Right lobe of liver (tissue), 6 donors: Measurements from ENCODE around the gene RHO. TPM values are rescaled to one million over a fixed set of nuclear protein-coding genes. Genes with fewer than 3 reads are reported as not detected.

Experiments
- ATAC-seq, 4 donors: fragments of 200-7000 bp; cut with Tn5 transposase; one replicate each; pipeline ENCODE4 v1.9.1; 2020; ENCODE audit warnings: mild to moderate bottlenecking in 4 of 4, moderate library complexity in 4 of 4
- DNase-seq, 3 donors: peaks; one replicate each; pipeline ENCODE4 v3.0.0-alpha.2; 2020
- H3K27ac ChIP-seq, 3 donors: fragments of 200-600 bp; one replicate each; pipeline ENCODE4 v1.8.0; 2022
- H3K27me3 ChIP-seq, 2 donors: fragments of 200-600 bp; one replicate each; pipeline ENCODE4 v1.8.0; 2022
- H3K36me3 ChIP-seq, 4 donors: fragments of 200-600 bp; sonication (generic) in 1 of 4; one replicate each; pipeline versions ENCODE4 v1.5.1 to v1.8.0; 2017 to 2022; ENCODE audit warnings: control low read depth in 1 of 4
- H3K4me1 ChIP-seq, 4 donors: fragments of 200-600 bp; sonication (generic) in 1 of 4; one replicate each; pipeline versions ENCODE4 v1.5.1 to v1.8.0; 2017 to 2022; ENCODE audit warnings: control low read depth in 1 of 4
- H3K4me3 ChIP-seq, 3 donors: fragments of 200-600 bp; one replicate each; pipeline ENCODE4 v1.8.0; 2022
- H3K9me3 ChIP-seq, 4 donors: fragments of 200-600 bp; sonication (generic) in 1 of 4; one replicate each; pipeline versions ENCODE4 v1.5.1 to v1.8.0; 2017 to 2022; ENCODE audit warnings: control low read depth in 1 of 4
- CTCF ChIP-seq, 4 donors: fragments of 200-600 bp in 3 of 4; fragments of 450-650 bp in 1 of 4; IDR thresholded peaks; one replicate each; pipeline versions ENCODE4 v1.5.1 to v1.8.0; 2016 to 2022; ENCODE audit warnings: antibody characterized with exemption in 4 of 4, mild to moderate bottlenecking in 2 of 4
- POLR2A ChIP-seq: fragments of 450-650 bp; IDR thresholded peaks from one replicate; pipeline ENCODE4 v1.6.1; 2017; ENCODE audit warnings: antibody characterized with exemption, mild to moderate bottlenecking
- WGBS: methylation state at CpG from one replicate; pipeline ENCODE4 v1.1.6; 2018; ENCODE audit warnings: low coverage, low lambda C conversion rate; ENCODE audit not compliant: insufficient coverage; ENCODE audit errors: missing lambda C conversion rate; 5-methylcytosine and 5-hydroxymethylcytosine counted together
- intact Hi-C, 2 donors: fragments of 100-400 bp; cut with DNase I; formaldehyde crosslinking; loops; one replicate each; pipeline versions ENCODE4 v1.11.2 to v1.14.1; 2022
- total RNA-seq, 6 experiments: library from RNA; depleted of rRNA in 2 of 6; stranded (reverse); fragments of >200 nt in 2 of 6; fragmentation: NEBNext Ultra II Directional in 3 of 6; extraction: Animal tissue kit (Norgen Biotek cat#: 25700) in 3 of 6; gene quantifications; one replicate each; pipeline versions ENCODE4 v1.1.0 to v1.2.4, GENCODE V29; 2016 to 2023
- donor health status: DM: no; HTN: yes; CAD: no.
- donor health status: DM: no; HTN: no; CAD: no.
- donor health status: DM: no; HTN: no; CAD: no.
- donor health status: DM: no; HTN: yes; CAD: no.
- donor health status: DM: no; HTN: yes; CAD: no.

Gene RHO
- total RNA-seq, 6 experiments from 2014 or later, result not detected

- WGBS, result 86% methylated on average over 7 of the region's 9 CpGs
- Histone ChIP-seq H3K27ac (no peak overlapping the region), H3K36me3 (peaks cover 0 to 13% (median 4%) of the 10 kb centered on the region in 4 donors), H3K9me3 (no peaks in the 10 kb centered on the region), H3K27me3 (no peaks in the 10 kb centered on the region), H3K4me1 (no peaks in the 10 kb centered on the region), H3K4me3 (no peak overlapping the region)
- DNase-seq, result no peak
- intact Hi-C loops, result no loop called here
- TF ChIP-seq POLR2A, result no peak
- no peak for TF ChIP-seq CTCF (IDR thresholded peaks at IDR 0.05)
- no peak for ATAC-seq
Observed at GRCh38 chr3:129506231-129506742, 22.2 kb upstream of the RHO start.

GRCh38 chr3:129507181-129507831 is 21.1 kb upstream of the RHO start:
- Histone ChIP-seq H3K4me1 (no peaks in the 10 kb centered on the region), H3K9me3 (no peaks in the 10 kb centered on the region), H3K27ac (no peak overlapping the region), H3K36me3 (peaks cover 0 to 13% (median 4%) of the 10 kb centered on the region in 4 donors), H3K27me3 (no peaks in the 10 kb centered on the region), H3K4me3 (no peak overlapping the region)
- intact Hi-C loops, result no loop called here
- DNase-seq (no peak), ATAC-seq (no peak)
- TF ChIP-seq POLR2A, result no peak
- TF ChIP-seq CTCF (IDR thresholded peaks at IDR 0.05), result no peak
- 86% methylated on average over 2 of the region's 9 CpGs for WGBS

GRCh38 chr3:129512595-129512994 is 15.8 kb upstream of the RHO start:
- ATAC-seq (no peak), DNase-seq (no peak)
- Histone ChIP-seq H3K4me1 (no peaks in the 10 kb centered on the region), H3K9me3 (no peaks in the 10 kb centered on the region), H3K36me3 (no peaks in the 10 kb centered on the region), H3K4me3 (no peak overlapping the region), H3K27ac (no peak overlapping the region), H3K27me3 (no peaks in the 10 kb centered on the region)
- TF ChIP-seq CTCF (IDR thresholded peaks at IDR 0.05) (no peak), POLR2A (no peak)
- intact Hi-C loops, result no loop called here

GRCh38 chr3:129513705-129514104 is 14.7 kb upstream of the RHO start:
- H3K4me1 ChIP-seq, result no peaks in the 10 kb centered on the region
- H3K36me3 ChIP-seq, result no peaks in the 10 kb centered on the region
- no peak overlapping the region for H3K27ac ChIP-seq
- no peak overlapping the region for H3K4me3 ChIP-seq
- ATAC-seq (no peak), DNase-seq (no peak)
- TF ChIP-seq POLR2A (no peak), CTCF (IDR thresholded peaks at IDR 0.05) (no peak)
- intact Hi-C loops, result no loop called here
- no CpG with 5 or more reads among the region's 8 CpGs for WGBS
- H3K9me3 ChIP-seq, result no peaks in the 10 kb centered on the region
- no peaks in the 10 kb centered on the region for H3K27me3 ChIP-seq

GRCh38 chr3:129514110-129514509 is 14.3 kb upstream of the RHO start:
- TF ChIP-seq POLR2A (no peak), CTCF (IDR thresholded peaks at IDR 0.05) (no peak)
- intact Hi-C loops, result no loop called here
- Histone ChIP-seq H3K27me3 (no peaks in the 10 kb centered on the region), H3K36me3 (no peaks in the 10 kb centered on the region), H3K4me3 (no peak overlapping the region), H3K4me1 (no peaks in the 10 kb centered on the region), H3K9me3 (no peaks in the 10 kb centered on the region), H3K27ac (no peak overlapping the region)
- ATAC-seq, result no peak
- DNase-seq, result no peak
- no CpG with 5 or more reads among the region's 10 CpGs for WGBS
